A172 (cell line): ENCODE measurements around the gene SAMSN1. TPM values are rescaled to one million over a fixed set of nuclear protein-coding genes. Genes with fewer than 3 reads are reported as not detected.

ENCODE experiments used
- total RNA-seq: library from RNA; depleted of rRNA; stranded (reverse); fragments of >200 nt; shearing (Covaris generic); gene quantifications from 2 replicates; pipeline ENCODE4 v1.2.3, GENCODE V29; 2014; rRNA removed

The SAMSN1 gene
- total RNA-seq, 1 experiment from 2014 or later, result not detected

Other genes starting within 250 kb of the SAMSN1 start
- gene HSPA13, start 163.2 kb downstream of the SAMSN1 start, total RNA-seq, result 114 and 134 TPM in 2 replicates